ENCODE results near the gene ZNF17. TPM values are rescaled to one million over a fixed set of nuclear protein-coding genes. Genes with fewer than 3 reads are reported as not detected.

Gene ZNF17
- polyA plus RNA-seq (2012; ENCODE audit: insufficient read depth, insufficient read length, low read depth): 2.6 TPM

DNA sequence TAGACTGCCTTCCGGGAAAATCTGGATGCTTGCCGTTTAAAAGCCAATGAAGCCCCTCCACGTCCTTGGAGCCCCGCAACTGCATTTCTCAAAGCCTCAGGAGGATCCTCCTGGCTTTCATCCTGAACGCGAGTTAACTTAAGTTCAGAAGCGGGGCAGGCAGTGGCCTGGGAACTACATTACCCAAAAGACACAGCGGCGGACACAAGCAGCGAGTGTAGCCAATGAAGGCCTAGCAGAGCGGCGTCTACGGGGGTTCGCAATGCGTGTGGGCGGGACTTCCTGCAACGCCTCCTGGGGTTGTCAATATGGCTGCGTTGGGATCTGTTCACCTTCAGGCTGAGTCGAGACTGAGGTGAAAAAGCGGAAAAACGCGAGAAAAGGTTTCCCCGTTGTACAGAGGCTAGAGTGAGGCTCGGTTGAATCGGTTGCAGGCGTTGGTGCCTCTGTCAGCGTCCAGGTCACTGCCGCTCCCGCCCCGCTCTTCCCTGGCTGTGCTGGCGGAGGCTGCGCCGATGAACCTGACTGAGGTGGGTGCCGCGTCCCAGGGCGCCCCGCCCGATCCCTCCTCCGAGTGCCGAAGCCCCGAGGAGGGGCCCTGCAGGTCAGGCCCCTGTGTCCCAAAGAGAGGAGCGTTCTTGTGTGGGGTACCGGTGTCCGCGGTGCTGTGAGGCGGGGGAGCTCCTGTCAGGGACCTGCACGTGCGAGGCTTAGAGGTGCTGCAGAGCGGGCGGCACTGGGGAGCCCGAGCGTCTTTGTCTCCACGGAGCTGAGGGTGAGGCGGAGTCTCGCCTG lies at the start of gene ZNF17:
Gene ZNF17 (plus strand): TSS at position 285 of the 795 bp plus-strand sequence. CDS start 2,455 bp downstream, outside the sequence.
- Histone ChIP-seq H3K36me3 (peaks cover 13% of the 10 kb centered on the region), H3K4me3 (ENCODE audit: low read depth, low read length) (peak within 1 kb of the TSS; percentile 93), H3K9me3 (no peaks in the 10 kb centered on the region; the same call in 1 of the 2 replicates), H3K27me3 (no peaks in the 10 kb centered on the region), H3K4me1 (no peaks in the 10 kb centered on the region)
- no peak for TF ChIP-seq CTCF (IDR thresholded peaks at IDR 0.05; ENCODE audit: low read depth, low read length)
- peak; percentile 94 for DNase-seq

GRCh38 chr19:57362419-57362818 lies 48.5 kb upstream of the ZNF17 start:
- Histone ChIP-seq H3K4me3 (ENCODE audit: low read depth, low read length) (peak overlapping the region; percentile 73), H3K9me3 (no peaks in the 10 kb centered on the region), H3K4me1 (no peaks in the 10 kb centered on the region), H3K27me3 (no peaks in the 10 kb centered on the region), H3K36me3 (peaks cover 11% of the 10 kb centered on the region)
- TF ChIP-seq CTCF (IDR thresholded peaks at IDR 0.05; ENCODE audit: low read depth, low read length): no peak
- no peak for DNase-seq

DNA sequence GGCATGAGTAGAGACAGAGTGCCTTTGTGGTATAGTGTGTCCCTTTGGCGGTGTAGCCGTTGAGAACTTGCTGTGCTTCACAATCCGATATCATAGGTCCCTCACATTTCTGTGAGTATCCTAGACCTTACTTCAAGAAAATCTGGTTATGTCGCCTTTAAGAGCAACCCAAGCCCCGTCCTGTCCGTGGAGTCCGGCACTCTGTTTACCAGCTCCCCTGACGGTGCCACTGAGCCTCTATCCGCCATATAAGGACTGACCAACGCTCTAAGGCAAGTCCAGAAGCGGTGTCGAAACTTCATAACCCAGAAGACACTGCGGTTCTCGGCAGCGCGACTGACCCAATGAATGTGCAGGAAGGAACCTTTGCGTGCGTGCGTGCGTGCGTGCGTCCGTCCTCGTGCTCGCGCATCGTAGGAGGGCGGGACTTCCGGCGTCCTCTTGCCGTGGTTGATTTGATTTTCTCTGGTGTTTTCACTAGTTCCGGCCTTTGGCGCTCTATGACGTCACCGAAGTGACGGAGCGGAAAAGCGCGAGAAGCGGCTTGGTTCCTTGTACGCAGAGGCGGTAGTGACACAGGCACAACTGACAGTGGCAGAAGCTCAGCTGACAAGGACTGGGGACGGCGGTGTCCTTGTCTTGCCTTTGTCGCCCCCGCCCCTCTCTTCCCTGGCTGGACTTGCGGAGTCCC lies 47.8 kb upstream of the ZNF17 start, which contains the start of the genes TRAPPC2B and ZNF547:
Gene TRAPPC2B (plus strand): TSS at position 555 of the 691 bp plus-strand sequence. CDS start 1,283 bp downstream, outside the sequence.
Gene ZNF547 (plus strand): TSS at position 555 of the 691 bp plus-strand sequence. CDS start 5,005 bp downstream, outside the sequence.
- Histone ChIP-seq H3K4me1 (no peaks in the 10 kb centered on the region), H3K9me3 (no peaks in the 10 kb centered on the region), H3K4me3 (ENCODE audit: low read depth, low read length) (peak within 1 kb of the TSS; percentile 91), H3K36me3 (peaks cover 5% of the 10 kb centered on the region), H3K27me3 (no peaks in the 10 kb centered on the region)
- peak; percentile 97 for DNase-seq
- no peak for TF ChIP-seq CTCF (IDR thresholded peaks at IDR 0.05; ENCODE audit: low read depth, low read length)

DNA sequence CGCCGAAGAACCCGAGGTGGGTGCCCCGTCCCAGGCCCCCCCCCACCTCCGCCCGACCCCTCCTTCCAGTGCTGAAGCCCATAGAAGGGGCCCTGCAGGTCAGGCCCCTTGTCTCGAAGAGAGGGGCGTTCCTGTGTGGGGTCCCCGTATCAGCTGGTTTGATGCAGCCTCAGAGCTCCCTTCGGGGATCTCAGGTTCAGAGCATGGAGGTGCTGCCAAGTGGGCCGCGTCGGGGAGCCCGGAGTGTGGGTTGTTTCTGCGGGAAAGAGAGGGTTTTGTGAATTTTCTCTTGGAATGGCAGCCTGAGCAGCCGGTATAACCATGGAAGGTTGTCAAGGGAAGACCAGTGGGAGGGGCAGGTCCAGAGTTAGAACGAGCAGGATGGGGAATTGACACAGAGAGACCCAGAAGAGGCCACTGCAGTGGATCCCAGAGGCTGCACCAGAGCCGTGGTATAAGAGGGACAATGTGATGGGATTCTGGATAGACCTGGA lies 47.2 kb upstream of the ZNF17 start:
- Histone ChIP-seq H3K27me3 (no peaks in the 10 kb centered on the region), H3K4me3 (ENCODE audit: low read depth, low read length) (peak overlapping the region; percentile 91), H3K36me3 (peaks cover 2% of the 10 kb centered on the region; the same call in 1 of the 2 replicates), H3K9me3 (no peaks in the 10 kb centered on the region), H3K4me1 (no peaks in the 10 kb centered on the region)
- no peak for TF ChIP-seq CTCF (IDR thresholded peaks at IDR 0.05; ENCODE audit: low read depth, low read length)
- no peak for DNase-seq

DNA sequence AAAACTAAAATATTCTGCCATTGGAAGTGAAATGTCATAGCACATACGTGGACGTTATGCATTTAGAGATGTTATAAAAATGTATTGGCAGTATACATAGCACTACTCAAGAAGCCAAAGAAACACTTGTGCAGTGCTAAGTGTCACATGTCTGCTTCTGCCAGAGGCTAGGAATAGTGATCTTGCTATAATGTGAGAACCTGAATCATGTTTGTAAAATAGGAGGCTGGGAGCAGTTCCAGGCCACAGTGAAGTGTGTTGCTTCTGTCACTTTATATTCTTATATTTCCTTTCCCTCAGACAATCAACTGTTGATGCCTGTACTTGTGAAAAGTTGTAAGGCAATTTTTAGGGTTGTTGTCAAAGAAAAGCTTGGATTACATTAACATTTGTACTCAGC lies 44.2 kb upstream of the ZNF17 start:
- no peak for TF ChIP-seq CTCF (IDR thresholded peaks at IDR 0.05; ENCODE audit: low read depth, low read length)
- no peaks in the 10 kb centered on the region for H3K27me3 ChIP-seq
- no peak overlapping the region for H3K4me3 ChIP-seq (ENCODE audit: low read depth, low read length)

More for the DNA sequence above, 44.2 kb upstream of the ZNF17 start:
- Histone ChIP-seq H3K4me1 (no peaks in the 10 kb centered on the region), H3K36me3 (no peaks in the 10 kb centered on the region), H3K9me3 (no peaks in the 10 kb centered on the region)
- DNase-seq: no peak

Data from BE2C (cell line).